DOHH2 (cell line): Measurements from ENCODE around the gene TMEM212.

ENCODE experiments used
- H3F3A ChIP-seq: fragments of 200-600 bp; sonication (generic), shearing (Covaris generic); 2 replicates; pipeline ENCODE4 v1.6.0; 2016; ENCODE audit warnings: antibody characterized with exemption, mild to moderate bottlenecking; ENCODE audit not compliant: control insufficient read depth, insufficient read depth
- H3K27ac ChIP-seq: fragments of 200-600 bp; sonication (generic); 2 replicates; pipeline ENCODE4 v1.5.1; 2014; ENCODE audit warnings: low read depth, mild to moderate bottlenecking, low read length, moderate library complexity
- H3K27me3 ChIP-seq: fragments of 200-600 bp; sonication (generic); 2 replicates; pipeline ENCODE4 v1.6.1; 2014; ENCODE audit warnings: mild to moderate bottlenecking, low read length, mixed read lengths; ENCODE audit not compliant: control insufficient read depth
- H3K36me3 ChIP-seq: fragments of 200-600 bp; sonication (generic); 2 replicates; pipeline ENCODE4 v1.6.1; 2014; ENCODE audit warnings: mild to moderate bottlenecking, low read length, moderate library complexity, mixed read lengths; ENCODE audit not compliant: control insufficient read depth
- H3K4me1 ChIP-seq: fragments of 200-600 bp; sonication (generic); 2 replicates; pipeline ENCODE4 v1.6.1; 2014; ENCODE audit warnings: mild to moderate bottlenecking, low read length, mixed read lengths; ENCODE audit not compliant: control insufficient read depth
- H3K4me2 ChIP-seq: fragments of 200-600 bp; sonication (generic); 2 replicates; pipeline ENCODE4 v1.6.0; 2014; ENCODE audit warnings: mild to moderate bottlenecking, low read length, moderate library complexity
- H3K4me3 ChIP-seq: fragments of 200-600 bp; sonication (generic); 2 replicates; pipeline ENCODE4 v1.5.1; 2014; ENCODE audit warnings: mild to moderate bottlenecking, low read length, mixed read lengths
- H3K79me2 ChIP-seq: fragments of 200-600 bp; sonication (generic); 2 replicates; pipeline ENCODE4 v1.6.1; 2014; ENCODE audit warnings: mild to moderate bottlenecking, low read length, mixed read lengths; ENCODE audit not compliant: control insufficient read depth
- H3K9me2 ChIP-seq: fragments of 200-600 bp; sonication (generic); replicated peaks from 2 replicates; pipeline ENCODE4 v1.6.1; 2014; ENCODE audit warnings: mild to moderate bottlenecking, low read length, mixed read lengths; ENCODE audit not compliant: control insufficient read depth
- H3K9me3 ChIP-seq: fragments of 200-600 bp; sonication (generic); 2 replicates; pipeline ENCODE4 v1.6.1; 2014; ENCODE audit warnings: antibody characterized with exemption, low read length, mixed read lengths; ENCODE audit not compliant: control insufficient read depth, insufficient read depth
- H4K20me1 ChIP-seq: fragments of 200-600 bp; sonication (generic); 2 replicates; pipeline ENCODE4 v1.6.0; 2014; ENCODE audit warnings: low read depth, mild to moderate bottlenecking, antibody characterized with exemption, low read length, moderate library complexity; ENCODE audit not compliant: control insufficient read depth, insufficient read depth
- EZH2phosphoT487 ChIP-seq: fragments of 200-600 bp; sonication (generic); IDR thresholded peaks from 2 replicates; pipeline ENCODE4 v1.6.1; 2017; ENCODE audit warnings: borderline replicate concordance, mild to moderate bottlenecking, antibody characterized with exemption, low read length, moderate library complexity, mixed read lengths
- TF ChIP-seq, protein P1 (sequence below): fragments of 200-600 bp; sonication (generic); IDR thresholded peaks from one replicate; pipeline ENCODE4 v1.5.1; 2014; ENCODE audit warnings: antibody characterized with exemption, mild to moderate bottlenecking, low read depth, low read length; ENCODE audit not compliant: poor library complexity, severe bottlenecking

Gene TMEM212

DNA sequence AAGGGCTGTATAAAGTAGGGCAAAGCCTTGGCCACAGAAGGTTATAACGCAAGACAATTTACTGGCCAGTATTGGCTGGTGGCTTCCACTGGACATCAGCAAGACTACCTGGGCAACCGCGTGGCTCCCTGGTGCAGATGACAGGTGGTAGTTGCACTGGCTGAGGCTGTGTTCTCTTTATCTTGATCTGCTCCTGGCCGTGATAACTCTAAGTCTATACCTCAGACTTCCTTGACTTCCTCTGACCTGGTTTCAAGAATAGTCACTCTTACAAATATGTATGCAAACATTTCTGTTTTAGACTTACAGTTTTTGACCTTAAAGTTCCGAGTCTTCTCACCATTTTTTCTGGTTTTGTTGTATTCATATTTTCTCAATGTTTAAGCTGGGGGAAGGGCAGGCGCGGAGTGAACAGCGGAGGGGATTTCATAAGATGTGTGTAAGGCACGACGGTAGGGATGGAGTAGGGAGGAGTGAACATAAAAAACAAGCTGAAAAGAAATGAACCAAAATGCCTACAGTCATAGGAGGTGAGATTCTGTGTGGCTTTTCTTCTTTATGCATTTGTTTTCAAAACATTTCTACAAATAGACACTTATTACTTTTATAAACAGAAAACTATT lies 15.2 kb upstream of the TMEM212 start:
- H3K4me2 ChIP-seq, result no peak overlapping the region
- no peaks in the 10 kb centered on the region for H3F3A ChIP-seq
- H3K9me3 ChIP-seq, result no peaks in the 10 kb centered on the region
- no peaks in the 10 kb centered on the region for H3K4me1 ChIP-seq
- no peak overlapping the region for H3K4me3 ChIP-seq
- no peaks in the 10 kb centered on the region for H4K20me1 ChIP-seq
- no peaks in the 10 kb centered on the region for H3K27me3 ChIP-seq
- TF ChIP-seq, protein P1, sequence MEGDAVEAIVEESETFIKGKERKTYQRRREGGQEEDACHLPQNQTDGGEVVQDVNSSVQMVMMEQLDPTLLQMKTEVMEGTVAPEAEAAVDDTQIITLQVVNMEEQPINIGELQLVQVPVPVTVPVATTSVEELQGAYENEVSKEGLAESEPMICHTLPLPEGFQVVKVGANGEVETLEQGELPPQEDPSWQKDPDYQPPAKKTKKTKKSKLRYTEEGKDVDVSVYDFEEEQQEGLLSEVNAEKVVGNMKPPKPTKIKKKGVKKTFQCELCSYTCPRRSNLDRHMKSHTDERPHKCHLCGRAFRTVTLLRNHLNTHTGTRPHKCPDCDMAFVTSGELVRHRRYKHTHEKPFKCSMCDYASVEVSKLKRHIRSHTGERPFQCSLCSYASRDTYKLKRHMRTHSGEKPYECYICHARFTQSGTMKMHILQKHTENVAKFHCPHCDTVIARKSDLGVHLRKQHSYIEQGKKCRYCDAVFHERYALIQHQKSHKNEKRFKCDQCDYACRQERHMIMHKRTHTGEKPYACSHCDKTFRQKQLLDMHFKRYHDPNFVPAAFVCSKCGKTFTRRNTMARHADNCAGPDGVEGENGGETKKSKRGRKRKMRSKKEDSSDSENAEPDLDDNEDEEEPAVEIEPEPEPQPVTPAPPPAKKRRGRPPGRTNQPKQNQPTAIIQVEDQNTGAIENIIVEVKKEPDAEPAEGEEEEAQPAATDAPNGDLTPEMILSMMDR, result no peak
- no peak for TF ChIP-seq EZH2phosphoT487
- no peaks in the 10 kb centered on the region for H3K79me2 ChIP-seq
- H3K27ac ChIP-seq, result no peak overlapping the region
- no peaks in the 10 kb centered on the region for H3K36me3 ChIP-seq
- no peaks in the 10 kb centered on the region for H3K9me2 ChIP-seq

DNA sequence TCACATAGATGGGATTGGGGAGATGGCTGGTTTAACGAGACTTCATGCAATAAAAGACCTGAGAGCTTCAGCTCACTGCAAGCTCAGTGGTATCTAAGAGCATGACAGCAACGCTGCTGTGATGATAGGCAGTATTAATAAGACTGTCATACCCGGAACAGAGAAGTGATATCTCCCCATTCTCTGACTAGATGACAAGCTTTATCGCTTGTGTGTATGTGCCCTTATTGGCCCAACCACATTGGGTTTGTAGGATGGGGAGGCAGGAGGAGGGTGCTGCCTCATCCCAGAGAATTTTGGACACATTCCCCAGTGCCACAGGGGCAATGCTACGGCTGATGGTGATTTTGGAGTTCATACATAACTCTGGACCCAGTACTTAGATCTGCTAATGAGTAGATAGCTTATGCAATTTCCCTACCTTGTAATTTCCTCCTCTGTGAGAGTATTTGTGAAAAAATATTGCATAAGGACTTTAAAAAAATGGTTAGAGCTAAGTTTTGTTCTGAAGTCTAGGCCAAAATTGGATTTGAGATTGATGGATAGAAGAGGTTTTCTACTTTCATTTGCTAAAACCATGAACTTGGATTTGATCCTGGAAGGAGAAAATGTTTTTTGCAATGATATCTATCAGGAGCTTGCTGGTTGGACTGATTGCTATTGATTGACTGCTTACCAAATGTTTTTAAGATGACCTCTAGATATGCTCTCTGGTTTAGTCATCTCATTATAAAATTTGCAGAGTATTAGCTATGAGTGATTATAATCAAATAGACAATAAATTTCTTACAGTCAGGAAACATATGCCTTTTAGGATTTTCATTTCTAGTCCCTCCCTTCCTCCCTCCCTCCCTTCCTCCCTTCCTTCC lies 14.0 kb upstream of the TMEM212 start:
- no peak overlapping the region for H3K27ac ChIP-seq

DNA sequence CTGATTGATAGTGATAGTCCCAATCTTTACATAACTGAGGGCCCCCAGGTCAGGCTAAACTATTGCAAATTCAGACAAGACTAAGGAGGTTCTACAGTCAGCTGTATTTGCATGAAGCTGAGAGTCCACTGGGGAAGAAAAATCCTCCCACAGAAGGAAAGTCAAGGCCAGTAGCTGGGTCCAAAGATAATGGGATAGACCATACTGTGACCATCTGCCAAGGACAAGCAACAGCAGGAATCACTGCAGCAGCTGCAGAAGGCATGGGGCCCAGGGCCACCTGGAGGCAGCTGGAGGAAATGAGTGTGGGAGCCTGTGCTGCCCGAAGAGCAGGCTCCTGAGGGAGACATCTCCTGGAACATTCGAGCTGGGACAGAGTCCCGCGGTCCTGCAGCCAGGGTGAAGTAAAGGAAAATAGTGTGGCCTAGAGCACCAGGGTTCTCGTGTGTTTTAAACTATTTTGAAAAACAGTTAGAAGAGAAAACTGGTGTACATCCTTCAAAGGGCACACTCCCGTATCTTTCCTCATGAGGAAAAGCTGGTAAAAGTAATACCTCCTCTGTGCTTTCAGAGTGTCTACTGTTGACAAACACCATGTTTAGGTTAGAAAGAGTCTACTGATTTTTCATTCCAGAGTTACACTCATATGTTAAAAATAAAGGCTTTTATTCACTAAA lies 13.2 kb upstream of the TMEM212 start:
- no peaks in the 10 kb centered on the region for H3F3A ChIP-seq
- H3K27ac ChIP-seq, result no peak overlapping the region
- H3K4me2 ChIP-seq, result no peak overlapping the region
- no peaks in the 10 kb centered on the region for H3K27me3 ChIP-seq
- no peaks in the 10 kb centered on the region for H3K36me3 ChIP-seq
- TF ChIP-seq, protein P1, result peak; percentile 13
- no peak for TF ChIP-seq EZH2phosphoT487
- H3K9me2 ChIP-seq, result no peaks in the 10 kb centered on the region
- no peaks in the 10 kb centered on the region for H3K4me1 ChIP-seq
- no peaks in the 10 kb centered on the region for H4K20me1 ChIP-seq
- H3K79me2 ChIP-seq, result no peaks in the 10 kb centered on the region
- no peaks in the 10 kb centered on the region for H3K9me3 ChIP-seq
- no peak overlapping the region for H3K4me3 ChIP-seq

More for the DNA sequence above, 14.0 kb upstream of the TMEM212 start:
- Histone ChIP-seq H3K79me2 (no peaks in the 10 kb centered on the region), H3F3A (no peaks in the 10 kb centered on the region), H3K9me3 (no peaks in the 10 kb centered on the region), H3K4me1 (no peaks in the 10 kb centered on the region), H3K27me3 (no peaks in the 10 kb centered on the region), H3K9me2 (no peaks in the 10 kb centered on the region), H3K36me3 (no peaks in the 10 kb centered on the region), H3K4me2 (no peak overlapping the region), H4K20me1 (no peaks in the 10 kb centered on the region), H3K4me3 (no peak overlapping the region)
- TF ChIP-seq, protein P1, result no peak
- no peak for TF ChIP-seq EZH2phosphoT487
